HepG2 (cell line): ENCODE measurements around the gene CPNE1.
"Not testable (repeated sequence)": the region's sequence is repeated elsewhere in the genome, so short reads cannot be mapped to it uniquely, and the experiment has no call there.

Experiments used
- ESRRA ChIP-seq: sonication (generic); formaldehyde crosslinking; IDR thresholded peaks from 2 replicates; pipeline ENCODE4 v1.5.1; 2020; ENCODE audit warnings: mild to moderate bottlenecking, low read depth, missing genetic modification reagents
- GMEB2 ChIP-seq: IDR thresholded peaks from 2 replicates; pipeline ENCODE4 v1.6.1; 2016; ENCODE audit warnings: missing biosample characterization, missing genetic modification reagents, low read depth
- RFX5 ChIP-seq: IDR thresholded peaks from 2 replicates; pipeline ENCODE4 v1.6.1; 2011; ENCODE audit warnings: low read depth, low read length, improper control_type of control experiment

- TF ChIP-seq GMEB2 (CRISPR knock-in tag); RFX5; ESRRA (CRISPR knock-in tag): not testable (repeated sequence)
Measured at GRCh38 chr20:35713120-35713519, 48.4 kb upstream of the CPNE1 start.
